Keratinocyte (primary cell): ENCODE measurements around the gene SIRT7.

ENCODE experiments used
- EZH2 ChIP-seq: IDR thresholded peaks from one replicate; pipeline ENCODE4 v1.6.1; 2012; ENCODE audit warnings: inconsistent platforms, mild to moderate bottlenecking, low read length, moderate library complexity
- TF ChIP-seq, protein P1 (sequence below), 3 experiments: IDR thresholded peaks in 1 of 3; conservative IDR thresholded peaks in 1 of 3; optimal IDR thresholded peaks in 1 of 3; 2 replicates in 2 of 3; 3 replicates in 1 of 3; pipeline versions ENCODE3 to v1.5.1; 2011; ENCODE audit warnings: low read length in 3 of 3, mild to moderate bottlenecking in 3 of 3, moderate library complexity in 2 of 3, control low read depth in 1 of 3, inconsistent platforms in 1 of 3; ENCODE audit not compliant: insufficient read depth in 2 of 3; ENCODE audit errors: extremely low read depth in 1 of 3

DNA sequence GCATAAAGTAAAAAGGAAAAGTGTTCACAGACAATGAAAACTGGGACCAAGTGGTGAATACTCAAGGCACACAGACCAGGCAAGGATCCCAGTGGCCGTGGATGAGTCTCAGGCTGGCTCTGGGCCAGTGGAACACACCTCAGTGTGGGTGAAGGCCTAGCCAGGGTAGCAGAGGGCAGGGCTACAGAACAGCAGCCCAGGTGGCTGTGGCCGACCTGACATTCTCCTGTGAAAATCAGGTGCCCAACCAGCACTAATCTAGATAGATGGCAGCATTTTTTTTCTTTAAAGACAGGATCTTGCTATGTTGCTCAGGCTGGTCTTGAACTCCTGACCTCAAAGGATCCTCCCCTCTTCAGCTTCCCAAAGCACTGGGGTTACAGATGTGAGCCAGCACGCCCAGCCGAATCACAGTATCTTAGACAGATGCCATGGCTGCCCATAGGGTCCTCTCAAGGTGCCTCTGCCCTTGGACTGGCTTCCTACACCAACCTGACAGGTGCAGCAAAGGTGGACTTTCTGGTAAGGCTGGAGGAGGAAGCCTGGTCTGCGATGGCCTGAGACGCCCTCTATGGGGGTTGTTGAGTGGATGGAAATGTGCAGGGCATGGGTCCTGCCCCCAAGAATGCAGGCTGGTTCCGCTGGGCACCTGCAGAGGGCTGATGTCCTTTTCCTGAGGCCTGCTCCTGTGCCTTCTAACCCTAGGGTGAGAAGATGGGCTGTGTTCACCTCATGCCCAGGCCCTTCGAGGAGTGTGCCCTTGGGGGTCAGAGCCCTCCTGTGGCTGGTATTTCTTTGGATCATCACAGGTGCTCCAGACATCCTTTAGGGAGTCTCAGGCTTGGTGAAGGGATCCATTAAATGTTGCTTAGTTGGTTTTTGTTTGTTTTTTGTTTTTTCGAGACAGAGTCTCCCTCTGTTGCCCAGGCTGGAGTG lies 53.9 kb downstream of the SIRT7 start:
- TF ChIP-seq, protein P1, sequence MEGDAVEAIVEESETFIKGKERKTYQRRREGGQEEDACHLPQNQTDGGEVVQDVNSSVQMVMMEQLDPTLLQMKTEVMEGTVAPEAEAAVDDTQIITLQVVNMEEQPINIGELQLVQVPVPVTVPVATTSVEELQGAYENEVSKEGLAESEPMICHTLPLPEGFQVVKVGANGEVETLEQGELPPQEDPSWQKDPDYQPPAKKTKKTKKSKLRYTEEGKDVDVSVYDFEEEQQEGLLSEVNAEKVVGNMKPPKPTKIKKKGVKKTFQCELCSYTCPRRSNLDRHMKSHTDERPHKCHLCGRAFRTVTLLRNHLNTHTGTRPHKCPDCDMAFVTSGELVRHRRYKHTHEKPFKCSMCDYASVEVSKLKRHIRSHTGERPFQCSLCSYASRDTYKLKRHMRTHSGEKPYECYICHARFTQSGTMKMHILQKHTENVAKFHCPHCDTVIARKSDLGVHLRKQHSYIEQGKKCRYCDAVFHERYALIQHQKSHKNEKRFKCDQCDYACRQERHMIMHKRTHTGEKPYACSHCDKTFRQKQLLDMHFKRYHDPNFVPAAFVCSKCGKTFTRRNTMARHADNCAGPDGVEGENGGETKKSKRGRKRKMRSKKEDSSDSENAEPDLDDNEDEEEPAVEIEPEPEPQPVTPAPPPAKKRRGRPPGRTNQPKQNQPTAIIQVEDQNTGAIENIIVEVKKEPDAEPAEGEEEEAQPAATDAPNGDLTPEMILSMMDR (optimal IDR thresholded peaks at IDR 0.05 in 1 of 3, IDR thresholded peaks at IDR 0.05 in 1 of 3, conservative IDR thresholded peaks at IDR 0.05 in 1 of 3; ENCODE audit: extremely low read depth in 1 of 3, insufficient read depth in 2 of 3, low read length in 3 of 3), result no peak
- no peak for TF ChIP-seq EZH2
